A549 (cell line): ENCODE measurements around the gene CHD6. TPM values are rescaled to one million over a fixed set of nuclear protein-coding genes. Genes with fewer than 3 reads are reported as not detected.

Experiments used
- ATAC-seq, 2 experiments: fragments of 200-7000 bp in 1 of 2; fragments of >200 bp in 1 of 2; cut with Nextera tagmentation in 1 of 2; cut with Tn5 transposase in 1 of 2; 3 replicates each; pipeline versions ENCODE4 v1.8.0 to v1.9.1; 2018 to 2020; ENCODE audit warnings: mild to moderate bottlenecking in 1 of 2, moderate library complexity in 1 of 2
- CTCF ChIA-PET: fragments of 300-600 bp; sonication (Branson Sonifier 250); formaldehyde crosslinking; extraction: SDS; loops from one replicate; lab custom pipeline; 2021; ENCODE audit warnings: antibody characterized with exemption, inconsistent platforms; lab: Yijun Ruan, JAX
- POLR2A ChIA-PET: fragments of 350-600 bp; formaldehyde crosslinking; extraction: SDS; loops from one replicate; lab custom pipeline; 2021; ENCODE audit warnings: antibody characterized with exemption, inconsistent platforms; lab: Yijun Ruan, JAX
- DNase-seq, 2 experiments: peaks; one replicate each; pipeline versions ENCODE4 v3.0.0 to v3.0.0-alpha.2; 2011 to 2016; ENCODE audit warnings: low read depth in 1 of 2, low spot score in 1 of 2
- FAIRE-seq: peaks from 2 replicates; lab custom pipeline; 2011; peaks lifted over from hg19 to GRCh38; lab: Jason Lieb, UNC
- H3K27ac ChIP-seq, 2 experiments: fragments of >200 bp; sonication (Bioruptor Twin); formaldehyde crosslinking; 3 replicates each; pipeline ENCODE4 v1.5.1; 2016 to 2017
- H3K4me1 ChIP-seq: fragments of >200 bp; sonication (Bioruptor Twin); formaldehyde crosslinking; 3 replicates; pipeline ENCODE4 v1.6.1; 2016
- H3K4me2 ChIP-seq: fragments of >200 bp; sonication (Bioruptor Twin); formaldehyde crosslinking; 3 replicates; pipeline ENCODE4 v1.6.1; 2016
- H3K4me3 ChIP-seq: fragments of >200 bp; sonication (Bioruptor Twin); formaldehyde crosslinking; 3 replicates; pipeline ENCODE4 v1.5.1; 2016
- H3K9me3 ChIP-seq: fragments of >200 bp; sonication (Bioruptor Twin); formaldehyde crosslinking; 3 replicates; pipeline ENCODE4 v1.6.1; 2016
- BCL3 ChIP-seq: fragments of >200 bp; sonication (Bioruptor Twin); formaldehyde crosslinking; IDR thresholded peaks from 3 replicates; pipeline ENCODE4 v1.6.1; 2016
- CBX8 ChIP-seq: fragments of 200-600 bp; sonication (generic); IDR thresholded peaks from 2 replicates; pipeline ENCODE4 v1.6.1; 2016
- CHD2 ChIP-seq: fragments of 150-350 bp; IDR thresholded peaks from 2 replicates; pipeline ENCODE4 v1.6.1; 2014; ENCODE audit warnings: low read length; ENCODE audit not compliant: partially characterized antibody
- CHD4 ChIP-seq: fragments of 200-600 bp; sonication (generic); IDR thresholded peaks from 2 replicates; pipeline ENCODE4 v1.6.1; 2016; ENCODE audit warnings: antibody characterized with exemption, mild to moderate bottlenecking, borderline replicate concordance
- EHF ChIP-seq: fragments of 250-450 bp; sonication (Bioruptor Pico); IDR thresholded peaks from 2 replicates; pipeline ENCODE4 v1.5.0; 2020; ENCODE audit warnings: mild to moderate bottlenecking
- EHMT2 ChIP-seq: fragments of 200-600 bp; sonication (generic); IDR thresholded peaks from 2 replicates; pipeline ENCODE4 v1.6.1; 2016; ENCODE audit warnings: antibody characterized with exemption, low read depth, mild to moderate bottlenecking, moderate library complexity
- ELK1 ChIP-seq: fragments of 150-350 bp; IDR thresholded peaks from 2 replicates; pipeline ENCODE4 v1.6.1; 2014; ENCODE audit warnings: low read depth, mild to moderate bottlenecking, low read length
- FOSL2 ChIP-seq, 2 experiments: fragments of 450-650 bp in 1 of 2; fragments of >200 bp in 1 of 2; sonication (Bioruptor Twin) in 1 of 2; formaldehyde crosslinking; IDR thresholded peaks; 2 replicates each; pipeline versions ENCODE4 v1.5.0 to v1.6.1; 2016 to 2020; ENCODE audit warnings: mild to moderate bottlenecking in 1 of 2, moderate library complexity in 1 of 2
- HDAC2 ChIP-seq: fragments of 200-600 bp; sonication (generic); IDR thresholded peaks from 2 replicates; pipeline ENCODE4 v1.6.1; 2016
- HES2 ChIP-seq: fragments of >200 bp; sonication (Bioruptor Twin); formaldehyde crosslinking; IDR thresholded peaks from 2 replicates; pipeline ENCODE4 v1.6.1; 2016
- HEYL ChIP-seq: fragments of 250-450 bp; sonication (Bioruptor Pico); IDR thresholded peaks from 2 replicates; pipeline ENCODE4 v1.8.0; 2021; ENCODE audit warnings: mild to moderate bottlenecking, moderate library complexity
- HMGXB4 ChIP-seq: fragments of 250-450 bp; sonication (Bioruptor Pico); IDR thresholded peaks from 2 replicates; pipeline ENCODE4 v1.5.0; 2021; ENCODE audit warnings: mild to moderate bottlenecking, moderate library complexity, borderline replicate concordance
- JUN ChIP-seq, 2 experiments: fragments of >200 bp; sonication (Bioruptor Twin); formaldehyde crosslinking; IDR thresholded peaks; 2 replicates in 1 of 2; 3 replicates in 1 of 2; pipeline ENCODE4 v1.6.1; 2016 to 2017
- MAFK ChIP-seq: fragments of 450-650 bp; IDR thresholded peaks from 2 replicates; pipeline ENCODE4 v1.6.1; 2014; ENCODE audit not compliant: partially characterized antibody
- MAX ChIP-seq: IDR thresholded peaks from 2 replicates; pipeline ENCODE4 v1.6.1; 2012
- NR3C1 ChIP-seq: fragments of >200 bp; sonication (Bioruptor Twin); formaldehyde crosslinking; IDR thresholded peaks from 3 replicates; pipeline ENCODE4 v1.6.1; 2017
- POLR2A ChIP-seq: IDR thresholded peaks from 2 replicates; pipeline ENCODE4 v1.6.1; 2012; ENCODE audit warnings: mild to moderate bottlenecking, low read length
- TFCP2L1 ChIP-seq: fragments of 250-450 bp; sonication (Bioruptor Pico); IDR thresholded peaks from 2 replicates; pipeline ENCODE4 v1.5.0; 2021; ENCODE audit warnings: mild to moderate bottlenecking
- ZNF302 ChIP-seq: fragments of 250-450 bp; sonication (Bioruptor Pico); IDR thresholded peaks from 2 replicates; pipeline ENCODE4 v1.9.0; 2021; ENCODE audit warnings: inconsistent platforms, mild to moderate bottlenecking, moderate library complexity
- WGBS: methylation state at CpG from one replicate; pipeline ENCODE4 v1.1.6; 2017; ENCODE audit errors: missing lambda C conversion rate; 5-methylcytosine and 5-hydroxymethylcytosine counted together
- polyA plus RNA-seq, 4 experiments: library from polyadenylated mRNA; depleted of rRNA in 3 of 4; stranded (reverse); fragments of >200 nt; fragmentation: RNase III in 1 of 4; extraction: RNeasy Plus Mini Kit Qiagen cat#74134 plus additional on column Dnase treatment in 1 of 4; gene quantifications; 2 replicates in 3 of 4; 3 replicates in 1 of 4; pipeline ENCODE4 v1.2.3, GENCODE V29; 2011 to 2017

The CHD6 gene
- polyA plus RNA-seq, 2 of the 4 experiments (the other 2 are of a cell fraction), result 8.2 to 22.6 TPM

- TF ChIP-seq HES2, result no peak
- Histone ChIP-seq H3K4me3 (no peak overlapping the region), H3K4me2 (no peak overlapping the region), H3K9me3 (no peaks in the 10 kb centered on the region), H3K27ac (no peak overlapping the region), H3K4me1 (no peaks in the 10 kb centered on the region)
- POLR2A ChIA-PET, result no interaction called here
- CTCF ChIA-PET, result interaction anchor here (0.8 to 1.1 kb wide), 2 partner anchors 9 to 11 kb away, joined by 3 read pairs; no protein-coding TSS in a partner anchor
- no peak for DNase-seq
- no peak for ATAC-seq
- FAIRE-seq, result no peak
Measured at GRCh38 chr20:41454250-41454649, 163.9 kb downstream of the CHD6 start.

DNA sequence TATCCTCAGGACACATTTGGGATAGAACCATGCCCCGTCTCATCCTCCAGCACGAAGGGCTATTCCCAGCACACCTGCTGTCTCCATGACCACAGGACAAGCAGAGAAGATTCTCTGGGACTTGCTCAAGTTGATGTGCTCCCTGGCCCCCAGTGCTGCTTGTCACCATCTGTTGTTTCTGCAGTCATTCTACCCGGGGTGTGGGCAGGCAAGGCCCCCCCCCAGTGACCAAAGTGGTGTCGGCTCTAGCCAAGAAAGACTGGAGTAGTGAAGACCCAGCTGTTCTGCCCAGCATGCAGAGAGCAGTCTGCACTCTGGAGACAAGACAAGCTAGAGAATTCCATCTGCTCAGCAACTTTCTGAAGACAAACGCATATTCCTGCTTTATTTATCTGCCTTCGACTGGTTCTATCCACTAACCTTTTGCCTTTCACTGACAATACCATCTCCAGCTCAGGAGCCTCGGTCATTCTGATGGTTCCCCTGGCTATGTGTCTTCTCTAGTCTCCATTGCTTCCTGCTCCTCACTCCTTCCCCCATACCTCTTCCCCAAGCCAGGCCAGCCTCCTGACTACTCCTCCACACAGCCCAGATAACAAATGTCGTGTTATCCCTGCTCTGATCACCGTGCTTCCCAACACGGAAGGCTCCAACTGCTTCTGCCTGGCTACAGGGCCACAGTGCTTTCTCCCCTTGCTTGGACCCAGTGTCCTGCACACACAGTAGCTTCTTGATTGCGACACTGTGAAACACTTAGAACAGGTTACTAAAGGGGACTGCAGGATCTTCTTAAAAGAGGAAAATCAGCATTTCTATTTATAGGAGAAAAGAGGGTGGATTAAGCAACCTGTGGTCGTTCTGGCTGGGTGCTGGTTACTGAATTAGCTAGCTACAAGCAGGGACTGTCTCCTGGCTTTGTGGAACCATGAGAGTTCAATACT, 164.9 kb downstream of the CHD6 start:
- FAIRE-seq, result no peak
- no peak for DNase-seq
- CTCF ChIA-PET, result interaction anchor here (1.1 kb wide), 1 partner anchor 12 kb away, joined by 3 read pairs; no protein-coding TSS in a partner anchor
- POLR2A ChIA-PET, result no interaction called here
- H3K9me3 ChIP-seq, result no peaks in the 10 kb centered on the region
- TF ChIP-seq CHD2, result no peak
- TF ChIP-seq BCL3, result no peak
- TF ChIP-seq MAFK, result no peak
- no peak overlapping the region for H3K4me3 ChIP-seq
- WGBS, result 80% methylated on average over 12 of the region's 12 CpGs
- H3K27ac ChIP-seq, result no peak overlapping the region
- no peaks in the 10 kb centered on the region for H3K4me1 ChIP-seq
- no peak for ATAC-seq
- H3K4me2 ChIP-seq, result no peak overlapping the region

- ChIA-PET CTCF (interaction anchor here (0.8 kb wide), 1 partner anchor 41 kb away, joined by 3 read pairs; no protein-coding TSS in a partner anchor), POLR2A (no interaction called here)
- Histone ChIP-seq H3K4me2 (no peak overlapping the region), H3K4me3 (no peak overlapping the region), H3K27ac (no peak overlapping the region), H3K4me1 (no peaks in the 10 kb centered on the region), H3K9me3 (no peaks in the 10 kb centered on the region)
- WGBS, result 95% methylated on average over 6 of the region's 6 CpGs
- DNase-seq (no peak), FAIRE-seq (no peak), ATAC-seq (no peak)
- no peak for TF ChIP-seq CHD4
Measured at GRCh38 chr20:41452226-41452625, 166.0 kb downstream of the CHD6 start.

- POLR2A ChIA-PET, result no interaction called here
- ATAC-seq, result no peak
- no peak overlapping the region for H3K4me3 ChIP-seq
- no peak for TF ChIP-seq HDAC2
- TF ChIP-seq MAX, result no peak
- TF ChIP-seq POLR2A, result no peak
- TF ChIP-seq BCL3, result no peak
- TF ChIP-seq CBX8, result no peak
- TF ChIP-seq NR3C1, result no peak
- TF ChIP-seq HMGXB4, result no peak
- no peak for TF ChIP-seq JUN (IDR thresholded peaks at IDR 0.05)
- TF ChIP-seq FOSL2 (IDR thresholded peaks at IDR 0.05), result no peak
- no peak for TF ChIP-seq FOSL2 (CRISPR knock-in tag; IDR thresholded peaks at IDR 0.05)
- no peak for TF ChIP-seq TFCP2L1 (CRISPR knock-in tag)
- TF ChIP-seq ELK1, result no peak
- no peak for TF ChIP-seq ZNF302 (CRISPR knock-in tag)
- no peak for TF ChIP-seq HEYL (CRISPR knock-in tag)
- TF ChIP-seq EHF (CRISPR knock-in tag), result no peak
- TF ChIP-seq EHMT2, result no peak
- H3K4me1 ChIP-seq, result no peaks in the 10 kb centered on the region
- H3K9me3 ChIP-seq, result no peaks in the 10 kb centered on the region
- no peak overlapping the region for H3K4me2 ChIP-seq
- 81% methylated on average over 2 of the region's 2 CpGs for WGBS
- CTCF ChIA-PET, result no interaction called here
- H3K27ac ChIP-seq, result no peak overlapping the region
- FAIRE-seq, result no peak
- no peak for DNase-seq
Measured at GRCh38 chr20:41447006-41447405, 171.2 kb downstream of the CHD6 start.
